Measurements from ENCODE around the gene PAGE4. TPM values are rescaled to one million over a fixed set of nuclear protein-coding genes. Genes with fewer than 3 reads are reported as not detected.

The PAGE4 gene
- total and polyA plus RNA-seq, 8 donors = 0.59 TPM; not detected in 7

- Histone ChIP-seq H3K36me3 (no peaks in the 10 kb centered on the region), H3K27ac (no peak overlapping the region), H3K27me3 (no peaks in the 10 kb centered on the region), H3K4me1 (no peaks in the 10 kb centered on the region), H3K9me3 (no peaks in the 10 kb centered on the region), H3K4me3 (no peak overlapping the region)
- intact Hi-C loops (cut with DNase I) = no loop called here
- ATAC-seq (no peak), DNase-seq (no peak)
- no peak for TF ChIP-seq CTCF (IDR thresholded peaks at IDR 0.05)
Measured at GRCh38 chrX:49842621-49843020, 13.5 kb downstream of the PAGE4 start.

- H3K4me1 ChIP-seq = no peaks in the 10 kb centered on the region
- no peaks in the 10 kb centered on the region for H3K36me3 ChIP-seq
- intact Hi-C loops (cut with DNase I) = no loop called here
- H3K4me3 ChIP-seq = no peak overlapping the region
- H3K9me3 ChIP-seq = no peaks in the 10 kb centered on the region
- H3K27me3 ChIP-seq = no peaks in the 10 kb centered on the region
- TF ChIP-seq CTCF (IDR thresholded peaks at IDR 0.05) = no peak
- DNase-seq (peak in 2 of 4 donors; percentile 50 to 75), ATAC-seq (peak; percentile 19)
- no peak overlapping the region for H3K27ac ChIP-seq
Measured at GRCh38 chrX:49844611-49845010, 15.5 kb downstream of the PAGE4 start.

GRCh38 chrX:49845701-49846403, 16.7 kb downstream of the PAGE4 start:
- Histone ChIP-seq H3K36me3 (no peaks in the 10 kb centered on the region), H3K9me3 (no peaks in the 10 kb centered on the region), H3K4me3 (no peak overlapping the region), H3K27me3 (no peaks in the 10 kb centered on the region), H3K27ac (no peak overlapping the region), H3K4me1 (no peaks in the 10 kb centered on the region)
- no peak for DNase-seq
- intact Hi-C loops (cut with DNase I) = no loop called here
- no peak for ATAC-seq
- no peak for TF ChIP-seq CTCF (IDR thresholded peaks at IDR 0.05)

GRCh38 chrX:49846522-49846921, 17.4 kb downstream of the PAGE4 start:
- TF ChIP-seq CTCF (IDR thresholded peaks at IDR 0.05) = no peak
- intact Hi-C loops (cut with DNase I) = no loop called here
- H3K9me3 ChIP-seq = no peaks in the 10 kb centered on the region
- DNase-seq (no peak), ATAC-seq (no peak)
- no peaks in the 10 kb centered on the region for H3K36me3 ChIP-seq
- H3K27me3 ChIP-seq = no peaks in the 10 kb centered on the region
- H3K4me3 ChIP-seq = no peak overlapping the region
- H3K27ac ChIP-seq = no peak overlapping the region
- H3K4me1 ChIP-seq = no peaks in the 10 kb centered on the region

- DNase-seq = no peak
Measured at GRCh38 chrX:49848275-49848674, 19.2 kb downstream of the PAGE4 start.

More at GRCh38 chrX:49848275-49848674, 19.2 kb downstream of the PAGE4 start:
- no peaks in the 10 kb centered on the region for H3K4me1 ChIP-seq
- no peaks in the 10 kb centered on the region for H3K27me3 ChIP-seq
- no peak overlapping the region for H3K4me3 ChIP-seq
- H3K9me3 ChIP-seq = no peaks in the 10 kb centered on the region
- no peak overlapping the region for H3K27ac ChIP-seq
- ATAC-seq = no peak
- TF ChIP-seq CTCF (IDR thresholded peaks at IDR 0.05) = no peak
- intact Hi-C loops (cut with DNase I) = no loop called here
- no peaks in the 10 kb centered on the region for H3K36me3 ChIP-seq

Data from left lung (tissue), 10 donors.